HepG2 (cell line): Measurements from ENCODE around the gene SYT7. TPM values are rescaled to one million over a fixed set of nuclear protein-coding genes. Genes with fewer than 3 reads are reported as not detected.

ENCODE experiments used
- ATAC-seq: fragments of 200-7000 bp; cut with Tn5 transposase; 3 replicates; pipeline ENCODE4 v1.9.1; 2020; ENCODE audit warnings: mild to moderate bottlenecking, moderate library complexity
- BruUV-seq: library from RNA; stranded (reverse); fragments of 400-500 nt; replicated peaks from 2 replicates; lab custom pipeline; 2021; lab: Mats Ljungman, UMichigan
- CTCF ChIA-PET: fragments of 300-600 bp; formaldehyde crosslinking; extraction: SDS; loops from one replicate; lab custom pipeline; 2021; ENCODE audit warnings: low total read pairs, inconsistent platforms, low intra/inter-chr PET ratio; lab: Yijun Ruan, JAX
- POLR2A ChIA-PET: fragments of 350-600 bp; sonication (Branson Sonifier 250); formaldehyde crosslinking; loops from one replicate; lab custom pipeline; 2020; ENCODE audit warnings: antibody characterized with exemption, inconsistent platforms; lab: Yijun Ruan, JAX
- DNase-seq: peaks from one replicate; pipeline ENCODE4 v3.0.0-alpha.2; 2015; ENCODE audit warnings: low spot score
- FAIRE-seq: peaks from 3 replicates; lab custom pipeline; 2011; peaks lifted over from hg19 to GRCh38; lab: Jason Lieb, UNC
- H2AFZ ChIP-seq: one replicate; pipeline ENCODE4 v1.6.1; 2011; ENCODE audit warnings: low read length, inconsistent platforms
- H3K27ac ChIP-seq: fragments of 300-600 bp; 3 replicates; pipeline ENCODE4 v1.8.0; 2011; ENCODE audit warnings: mixed run types, mild to moderate bottlenecking, mixed read lengths, low read length, inconsistent platforms; ENCODE audit not compliant: insufficient read depth; ENCODE audit errors: extremely low read length
- H3K27me3 ChIP-seq, 2 experiments: fragments of 200-600 bp in 1 of 2; 2 replicates in 1 of 2; 3 replicates in 1 of 2; pipeline versions ENCODE4 v1.6.0 to v1.8.0; 2011; ENCODE audit warnings: low read length in 2 of 2, mild to moderate bottlenecking in 2 of 2, moderate library complexity in 2 of 2, inconsistent platforms in 1 of 2; ENCODE audit not compliant: insufficient read depth in 2 of 2, control insufficient read depth in 1 of 2
- H3K36me3 ChIP-seq, 2 experiments: fragments of 200-600 bp in 1 of 2; replicated peaks in 1 of 2; 2 replicates in 1 of 2; 3 replicates in 1 of 2; pipeline versions ENCODE4 v1.5.1 to v1.8.0; 2011; ENCODE audit warnings: low read length in 2 of 2, inconsistent platforms in 1 of 2; ENCODE audit not compliant: insufficient read depth in 2 of 2, control insufficient read depth in 1 of 2
- H3K4me1 ChIP-seq: 2 replicates; pipeline ENCODE4 v1.5.1; 2012; ENCODE audit warnings: low read length, inconsistent platforms; ENCODE audit not compliant: insufficient read depth
- H3K4me2 ChIP-seq: 2 replicates; pipeline ENCODE4 v1.6.0; 2011; ENCODE audit warnings: low read depth, low read length, inconsistent platforms
- H3K4me3 ChIP-seq, 3 experiments: fragments of 200-600 bp in 1 of 3; sonication (generic), shearing (Covaris generic) in 1 of 3; replicated peaks in 1 of 3; 2 replicates each; pipeline ENCODE4 v1.5.1; 2011 to 2016; ENCODE audit warnings: low read length in 3 of 3, inconsistent platforms in 2 of 3, low read depth in 2 of 3, mild to moderate bottlenecking in 2 of 3, control low read depth in 1 of 3, mixed read lengths in 1 of 3; ENCODE audit not compliant: insufficient read depth in 1 of 3
- H3K79me2 ChIP-seq: one replicate; pipeline ENCODE4 v1.6.1; 2011; ENCODE audit warnings: low read length, inconsistent platforms; ENCODE audit not compliant: insufficient read depth
- H3K9ac ChIP-seq: 2 replicates; pipeline ENCODE4 v1.6.0; 2011; ENCODE audit warnings: mild to moderate bottlenecking, low read depth, low read length, inconsistent platforms; ENCODE audit not compliant: insufficient read depth
- H3K9me3 ChIP-seq: 2 replicates; pipeline ENCODE4 v1.5.1; 2012; ENCODE audit warnings: mild to moderate bottlenecking, low read length
- H4K20me1 ChIP-seq: 2 replicates; pipeline ENCODE4 v1.6.0; 2011; ENCODE audit warnings: inconsistent platforms, mild to moderate bottlenecking, low read length, moderate library complexity; ENCODE audit not compliant: insufficient read depth
- DNMT3B ChIP-seq: conservative IDR thresholded peaks from 2 replicates; pipeline ENCODE4 v1.6.1; 2016; ENCODE audit warnings: missing biosample characterization, control low read depth
- JARID2 ChIP-seq: sonication (generic); formaldehyde crosslinking; IDR thresholded peaks from 2 replicates; pipeline ENCODE4 v1.8.1; 2023; ENCODE audit warnings: missing genetic modification reagents, inconsistent platforms; ENCODE audit not compliant: insufficient replicate concordance
- THAP11 ChIP-seq: IDR thresholded peaks from 2 replicates; pipeline ENCODE4 v1.6.1; 2016; ENCODE audit warnings: missing biosample characterization, missing genetic modification reagents
- ZNF572 ChIP-seq: sonication (generic); formaldehyde crosslinking; IDR thresholded peaks from 2 replicates; pipeline ENCODE4 v1.5.1; 2020; ENCODE audit warnings: mild to moderate bottlenecking, missing genetic modification reagents
- WGBS: methylation state at CpG from one replicate; pipeline ENCODE4 v1.1.6; 2017; ENCODE audit warnings: low lambda C conversion rate; 5-methylcytosine and 5-hydroxymethylcytosine counted together
- in situ Hi-C: cut with HindIII; loops from 2 replicates; pipeline ENCODE4 v1.10.0; 2017; ENCODE audit warnings: low pct_unique_long_range_greater_than_20kb; ENCODE audit not compliant: extremely low pct_ligation_motif_present
- intact Hi-C: fragments of 100-400 bp; cut with micrococcal nuclease; formaldehyde crosslinking; loops from one replicate; pipeline ENCODE4 v1.10.0; 2022; ENCODE audit not compliant: unreplicated experiment
- polyA plus RNA-seq, 8 experiments: library from polyadenylated mRNA; depleted of rRNA in 3 of 8; stranded (reverse) in 7 of 8; unstranded in 1 of 8; fragments of >200 nt; fragmentation: Illumina TruSeq in 4 of 8; extraction: Trizol in 4 of 8; gene quantifications; 2 replicates each; pipeline versions ENCODE4 v1.2.1 to v1.2.3, GENCODE V29; 2011 to 2016; ENCODE audit warnings: low read depth in 4 of 8, missing spikeins in 1 of 8, mixed read lengths in 1 of 8; ENCODE audit not compliant: insufficient read depth in 1 of 8
- total RNA-seq, 5 experiments: library from RNA; depleted of rRNA; stranded (reverse); fragments of >200 nt; fragmentation: Illumina TruSeq; extraction: Trizol; gene quantifications; 2 replicates each; pipeline ENCODE4 v1.2.3, GENCODE V29; 2016; ENCODE audit warnings: low read depth in 1 of 5
- TF ChIP-seq, protein P1 (sequence below): sonication (generic); formaldehyde crosslinking; IDR thresholded peaks from 2 replicates; pipeline ENCODE4 v1.4.0; 2020; ENCODE audit warnings: missing genetic modification reagents, low read depth, mild to moderate bottlenecking, borderline replicate concordance
- TF ChIP-seq, protein P2 (sequence below): sonication (generic); formaldehyde crosslinking; IDR thresholded peaks from 2 replicates; pipeline ENCODE4 v1.8.0; 2022; ENCODE audit warnings: mild to moderate bottlenecking, missing genetic modification reagents, borderline replicate concordance

The SYT7 gene
- total and polyA plus RNA-seq, 2 of the 13 experiments (the other 11 are each of a cell fraction or from before 2014, with no cell fraction given) = 1.4 to 4.4 TPM

DNA sequence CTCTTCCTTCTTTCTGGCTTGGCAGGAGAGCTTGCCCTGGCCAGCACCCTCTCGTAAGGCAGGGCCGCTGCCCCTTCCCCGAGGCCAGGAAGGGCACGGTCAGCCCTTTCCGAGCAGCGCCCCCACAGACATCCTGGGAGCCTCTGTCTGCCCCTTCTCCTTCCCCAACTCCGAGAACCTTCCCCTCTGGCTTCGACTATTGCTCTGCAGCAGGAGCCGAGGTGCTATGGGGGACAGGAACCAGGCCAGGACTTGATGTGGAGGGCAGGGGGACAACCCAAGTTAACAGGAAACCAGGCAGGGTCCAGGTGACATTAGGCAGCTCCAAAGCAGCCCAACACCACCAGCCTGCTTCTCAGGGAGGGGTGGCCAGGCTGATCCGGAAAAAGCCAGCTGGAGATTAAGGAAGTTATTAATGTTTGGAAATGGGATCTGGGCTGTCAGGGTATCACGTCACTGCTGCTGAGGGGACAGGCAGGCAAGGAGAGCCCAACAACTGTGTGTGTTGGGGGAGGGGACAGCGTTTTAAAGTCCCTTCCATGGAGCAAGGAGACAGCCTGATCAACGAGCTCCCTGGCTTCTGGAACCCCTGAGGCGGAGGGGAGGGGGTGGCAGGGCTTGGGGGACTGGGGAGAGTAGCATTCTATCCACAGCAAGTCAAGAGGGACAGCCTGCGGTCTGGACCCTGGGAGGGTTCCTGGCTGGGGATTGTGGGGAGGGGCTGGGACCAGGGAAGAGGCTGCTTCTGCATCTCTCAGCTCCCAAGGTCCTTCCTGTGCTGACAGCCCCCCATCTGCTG is 27.3 kb downstream of the SYT7 start:
- Histone ChIP-seq H3K36me3 (no peaks in the 10 kb centered on the region), H3K4me1 (0 out of 2 replicates have a peak, but pooled peaks cover 2% of the 10 kb centered on the region), H4K20me1 (no peaks in the 10 kb centered on the region), H3K4me2 (no peak overlapping the region), H3K27me3 (peaks cover 0 to 1% of the 10 kb centered on the region in 2 experiments; a peak in 1 of 5 replicates), H3K4me3 (no peak overlapping the region), H3K27ac (no peak overlapping the region), H3K79me2 (no peaks in the 10 kb centered on the region), H3K9ac (no peak overlapping the region), H3K9me3 (no peaks in the 10 kb centered on the region), H2AFZ (no peak overlapping the region)
- intact Hi-C loops (no loop called here), in situ Hi-C loops (no loop called here)
- TF ChIP-seq, protein P1, sequence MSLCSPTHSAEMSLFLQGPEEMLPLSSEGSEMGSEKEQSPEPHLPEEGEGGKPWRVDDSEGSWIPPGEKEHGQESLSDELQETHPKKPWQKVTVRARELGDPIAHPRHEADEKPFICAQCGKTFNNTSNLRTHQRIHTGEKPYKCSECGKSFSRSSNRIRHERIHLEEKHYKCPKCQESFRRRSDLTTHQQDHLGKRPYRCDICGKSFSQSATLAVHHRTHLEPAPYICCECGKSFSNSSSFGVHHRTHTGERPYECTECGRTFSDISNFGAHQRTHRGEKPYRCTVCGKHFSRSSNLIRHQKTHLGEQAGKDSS = no peak
- TF ChIP-seq JARID2 (no peak), THAP11 (no peak), DNMT3B (no peak), ZNF572 (CRISPR knock-in tag) (no peak)
- TF ChIP-seq, protein P2, sequence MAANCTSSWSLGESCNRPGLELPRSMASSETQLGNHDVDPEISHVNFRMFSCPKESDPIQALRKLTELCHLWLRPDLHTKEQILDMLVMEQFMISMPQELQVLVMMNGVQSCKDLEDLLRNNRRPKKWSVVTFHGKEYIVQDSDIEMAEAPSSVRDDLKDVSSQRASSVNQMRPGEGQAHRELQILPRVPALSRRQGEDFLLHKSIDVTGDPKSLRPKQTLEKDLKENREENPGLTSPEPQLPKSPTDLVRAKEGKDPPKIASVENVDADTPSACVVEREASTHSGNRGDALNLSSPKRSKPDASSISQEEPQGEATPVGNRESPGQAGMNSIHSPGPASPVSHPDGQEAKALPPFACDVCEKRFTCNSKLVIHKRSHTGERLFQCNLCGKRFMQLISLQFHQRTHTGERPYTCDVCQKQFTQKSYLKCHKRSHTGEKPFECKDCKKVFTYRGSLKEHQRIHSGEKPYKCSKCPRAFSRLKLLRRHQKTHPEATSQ (CRISPR knock-in tag) = no peak
- whole genome bisulfite sequencing = 48% methylated on average over 10 of the region's 15 CpGs
- POLR2A ChIA-PET = no interaction called here
- DNase-seq (no peak), ATAC-seq (no peak), FAIRE-seq (no peak)
- BruUV-seq = no TSS peak
- CTCF ChIA-PET = no interaction called here
